ENCODE data around the gene ATG16L2.
A peak's percentile ranks its signal among the peaks of the same experiment; 100 is the strongest.
"Not testable (repeated sequence)": the region's sequence is repeated elsewhere in the genome, so short reads cannot be mapped to it uniquely, and the experiment has no call there.

Gene ATG16L2

DNA sequence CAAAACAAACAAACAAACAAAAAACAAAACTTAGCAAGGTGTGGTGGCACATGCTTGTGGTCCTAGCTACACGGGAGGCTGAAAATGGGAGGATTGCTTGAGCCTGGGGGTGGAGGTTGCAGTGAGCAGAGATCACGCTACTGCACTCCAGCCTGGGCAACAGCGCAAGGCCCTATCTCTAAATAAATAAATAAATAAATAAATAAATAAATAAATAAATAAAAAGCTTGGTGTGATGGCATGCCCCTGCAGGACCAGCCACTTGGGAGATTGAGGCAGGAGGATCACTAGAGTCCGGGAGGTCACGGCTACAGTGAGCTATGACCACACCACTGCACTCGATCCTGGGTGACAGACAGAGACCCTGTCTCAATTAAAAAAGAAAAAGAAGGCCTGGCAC is 11.4 kb upstream of the ATG16L2 start:
- no peak for DNase-seq (ENCODE audit: low spot score)

DNA sequence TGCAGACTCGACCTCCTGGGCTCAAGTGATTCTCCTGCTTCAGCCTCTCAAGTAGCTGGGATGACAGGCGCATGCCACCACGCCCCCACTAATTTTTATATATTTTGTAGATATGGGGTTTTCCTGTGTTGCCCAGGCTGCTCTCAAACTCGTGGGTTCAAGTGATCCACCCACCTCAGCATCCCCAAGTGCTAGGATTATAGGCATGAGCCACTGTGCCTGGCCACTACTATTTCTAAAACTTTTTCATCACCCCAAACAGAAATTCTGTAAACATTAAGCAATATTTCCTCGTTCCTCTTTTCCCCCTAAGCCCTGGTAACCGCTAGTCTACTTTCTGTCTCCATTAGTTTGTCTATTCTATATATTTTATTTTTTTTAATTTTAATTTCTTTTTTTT is 9.0 kb upstream of the ATG16L2 start:
- DNase-seq (ENCODE audit: low spot score): no peak

DNA sequence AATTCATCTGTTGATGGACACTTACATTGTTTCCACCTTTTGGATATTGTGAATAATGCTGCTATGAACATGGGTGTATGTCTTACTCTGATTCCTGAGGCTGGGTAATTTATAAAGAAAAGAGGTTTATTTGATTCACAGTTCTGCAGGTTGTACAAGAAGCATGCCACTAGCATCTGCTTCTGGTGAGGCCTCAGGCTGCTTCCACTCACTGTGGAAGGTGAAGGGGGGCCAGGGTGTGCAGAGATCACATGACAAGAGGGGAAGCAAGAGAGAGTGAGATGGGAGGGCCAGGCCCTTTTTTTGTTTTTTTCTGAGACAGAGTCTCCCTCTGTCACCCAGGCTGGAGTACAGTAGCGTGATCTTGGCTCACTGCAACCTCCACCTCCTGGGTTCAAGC is 7.8 kb upstream of the ATG16L2 start:
- not testable (repeated sequence) for DNase-seq (ENCODE audit: low spot score)

DNA sequence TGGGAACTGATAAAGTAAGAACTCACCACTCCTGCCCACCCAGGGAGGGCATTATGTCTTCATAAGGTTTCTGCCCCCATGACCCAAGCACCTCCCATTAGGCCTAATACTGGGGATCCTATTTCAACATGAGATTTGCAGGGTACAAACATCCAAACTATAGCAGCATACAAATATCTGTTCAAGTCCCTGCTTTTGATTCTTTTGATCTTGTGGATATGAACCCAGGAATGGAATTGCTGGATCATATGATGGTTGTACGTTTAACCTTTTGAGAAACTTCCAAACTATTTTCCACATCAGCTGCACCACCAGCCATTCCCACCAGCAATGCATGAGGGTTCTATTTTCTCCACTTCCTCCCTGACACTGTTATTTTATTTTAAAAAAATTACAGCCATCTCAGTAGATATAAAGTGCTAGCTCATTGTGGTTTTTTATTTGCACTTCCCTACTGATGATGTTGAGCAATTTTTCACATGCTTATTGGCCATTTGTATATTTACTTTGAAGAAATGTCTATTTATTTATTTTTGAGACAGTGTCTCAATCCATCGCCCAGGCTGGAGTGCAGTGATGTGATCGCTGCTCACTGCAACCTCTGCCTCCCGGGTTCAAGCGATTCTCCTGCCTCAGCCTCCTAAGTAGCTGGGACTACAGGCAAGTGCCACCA is 7.1 kb upstream of the ATG16L2 start:
- no peak for DNase-seq (ENCODE audit: low spot score)

DNA sequence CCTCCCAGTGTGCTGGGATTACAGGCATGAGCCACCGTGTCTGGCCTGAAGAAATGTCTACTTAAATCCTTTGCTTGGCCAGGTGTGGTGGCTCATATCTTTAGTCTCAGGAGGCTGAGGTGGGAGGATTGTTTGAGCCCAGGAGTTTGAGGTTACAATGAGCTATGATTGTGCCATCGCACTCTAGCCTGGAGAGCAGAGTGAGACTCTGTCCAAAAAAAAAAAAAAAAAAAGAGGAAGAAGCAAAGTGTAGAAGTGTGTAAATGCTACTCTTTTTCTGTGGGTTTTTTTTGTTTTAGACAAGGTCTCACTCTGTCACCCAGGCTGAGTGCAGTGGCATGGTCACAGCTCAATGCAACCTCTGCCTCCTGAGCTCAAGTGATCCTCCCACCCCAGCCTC is 6.4 kb upstream of the ATG16L2 start:
- no peak for DNase-seq (ENCODE audit: low spot score)

DNA sequence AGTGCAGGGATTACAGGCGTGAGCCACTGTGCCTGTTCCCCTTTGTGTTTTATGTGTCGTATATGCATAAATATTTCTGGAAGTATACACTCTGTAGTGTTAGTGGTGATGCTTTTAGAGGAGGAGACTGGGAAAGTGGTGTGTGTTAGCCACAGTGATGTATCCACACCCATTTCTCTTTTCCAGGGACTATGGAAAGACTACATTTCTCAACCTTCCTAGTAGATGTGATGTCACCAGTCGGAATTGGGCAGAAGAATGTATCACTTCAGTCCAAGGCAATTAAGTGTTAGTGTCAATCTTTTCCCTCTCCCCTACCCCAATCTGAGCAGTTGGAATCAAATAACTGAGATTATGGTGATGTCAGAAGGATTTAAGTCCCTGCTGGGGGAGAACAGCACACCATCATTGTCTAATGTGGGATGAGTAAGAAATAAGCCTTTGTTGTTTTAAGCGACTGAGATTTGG is 5.8 kb upstream of the ATG16L2 start:
- DNase-seq (ENCODE audit: low spot score): no peak

DNA sequence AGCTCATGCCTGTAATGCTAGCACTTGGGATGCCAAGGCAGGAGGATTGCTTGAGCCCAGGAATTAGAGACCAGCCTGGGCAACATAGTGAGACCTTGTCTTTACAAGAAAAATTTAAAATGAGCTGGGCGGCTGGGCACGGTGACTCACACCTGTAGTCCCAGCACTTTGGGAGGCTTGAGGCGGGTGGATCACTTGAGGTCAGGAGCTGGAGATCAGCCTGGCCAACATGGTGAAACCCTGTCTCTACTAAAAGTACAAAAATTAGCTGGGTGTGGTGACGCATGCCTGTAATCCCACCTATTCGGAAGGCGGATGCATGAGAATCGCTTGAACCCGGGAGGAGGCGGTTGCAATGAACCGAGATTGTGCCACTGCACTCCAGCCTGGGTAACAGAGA is 2.5 kb upstream of the ATG16L2 start:
- DNase-seq (ENCODE audit: low spot score): not testable (repeated sequence)

DNA sequence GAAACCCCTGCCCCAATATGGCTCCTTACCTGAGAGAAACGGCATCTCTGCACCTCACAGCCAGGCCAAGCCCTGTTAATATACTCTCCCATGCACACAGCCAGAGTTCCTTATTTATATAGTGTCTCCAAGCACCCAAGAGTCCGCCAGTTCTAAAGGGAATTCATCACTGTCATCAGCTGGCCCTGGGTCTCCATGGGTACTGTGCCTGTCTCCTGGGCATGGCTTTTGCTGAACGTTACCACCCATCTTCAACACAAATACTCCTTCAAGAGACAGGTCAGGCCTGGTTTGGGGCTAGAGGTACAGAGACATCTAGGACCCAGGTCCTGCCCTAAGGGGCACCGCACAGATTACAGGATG is 1.6 kb upstream of the ATG16L2 start:
- DNase-seq (ENCODE audit: low spot score): no peak

DNA sequence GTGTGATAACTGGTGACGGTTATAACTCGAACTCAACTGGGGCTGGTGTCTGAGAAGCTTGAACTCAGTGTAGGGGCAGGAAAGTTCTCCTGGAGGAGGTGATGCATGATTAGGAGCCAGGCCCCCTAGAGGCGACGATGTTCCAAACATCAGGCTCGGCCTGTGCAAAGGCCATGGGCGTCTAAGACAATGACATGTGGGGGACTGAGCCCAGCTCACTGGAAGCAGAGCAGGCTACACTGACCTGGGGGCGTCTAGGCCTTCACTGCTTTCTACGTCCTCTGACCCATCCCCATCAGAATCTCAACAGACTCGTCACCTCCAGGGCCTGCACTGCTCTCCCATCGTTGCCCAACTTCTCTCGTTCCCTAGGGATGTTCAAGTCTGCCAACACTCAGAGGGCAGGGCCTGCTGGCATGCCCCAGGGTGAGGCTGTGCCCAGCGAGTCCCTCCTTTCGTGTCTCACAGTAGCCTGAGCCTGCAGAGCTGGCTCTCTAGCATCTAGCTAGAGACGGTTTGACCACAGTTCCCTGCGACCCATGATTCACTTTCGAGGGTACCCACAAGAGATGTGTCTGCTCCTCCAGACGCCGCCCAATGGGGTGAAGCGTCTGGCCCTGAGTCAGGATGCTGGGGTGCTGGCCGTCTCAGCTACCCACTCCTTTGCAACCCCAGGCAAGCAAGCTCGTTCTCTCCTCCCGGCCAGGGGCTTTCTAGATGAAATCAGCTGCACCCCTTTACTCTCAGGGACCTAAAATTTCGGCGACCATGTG is 1.1 kb upstream of the ATG16L2 start:
- DNase-seq (ENCODE audit: low spot score): peak; percentile 71

DNA sequence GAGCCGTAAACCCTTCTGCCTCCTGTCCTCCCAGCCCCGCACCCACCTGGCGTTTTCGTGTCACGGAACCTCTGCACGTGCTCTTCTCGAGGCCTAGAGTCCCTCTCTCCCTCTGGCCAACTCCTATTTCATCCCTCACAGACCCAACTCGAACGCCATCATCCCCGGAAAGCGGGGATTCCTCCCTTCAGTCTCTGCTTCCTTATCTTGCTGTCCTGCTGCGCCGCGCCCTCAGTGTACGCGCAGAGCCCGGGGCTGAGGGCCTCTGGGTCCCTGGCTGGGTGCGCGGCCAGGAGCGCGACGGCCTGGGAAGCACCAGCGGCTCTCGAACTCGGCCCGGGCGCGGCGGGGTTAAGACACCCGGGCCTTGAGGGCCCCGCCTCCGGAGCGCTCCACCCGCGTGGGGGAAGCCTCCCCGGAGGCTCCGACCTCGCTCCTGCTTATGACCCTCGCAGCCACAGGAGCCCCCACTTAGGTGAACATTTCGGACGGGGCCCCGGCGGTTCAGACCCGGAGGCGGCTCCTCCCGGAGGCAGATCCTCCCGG is 398 bp upstream of the ATG16L2 start:
- DNase-seq (ENCODE audit: low spot score): no peak

DNA sequence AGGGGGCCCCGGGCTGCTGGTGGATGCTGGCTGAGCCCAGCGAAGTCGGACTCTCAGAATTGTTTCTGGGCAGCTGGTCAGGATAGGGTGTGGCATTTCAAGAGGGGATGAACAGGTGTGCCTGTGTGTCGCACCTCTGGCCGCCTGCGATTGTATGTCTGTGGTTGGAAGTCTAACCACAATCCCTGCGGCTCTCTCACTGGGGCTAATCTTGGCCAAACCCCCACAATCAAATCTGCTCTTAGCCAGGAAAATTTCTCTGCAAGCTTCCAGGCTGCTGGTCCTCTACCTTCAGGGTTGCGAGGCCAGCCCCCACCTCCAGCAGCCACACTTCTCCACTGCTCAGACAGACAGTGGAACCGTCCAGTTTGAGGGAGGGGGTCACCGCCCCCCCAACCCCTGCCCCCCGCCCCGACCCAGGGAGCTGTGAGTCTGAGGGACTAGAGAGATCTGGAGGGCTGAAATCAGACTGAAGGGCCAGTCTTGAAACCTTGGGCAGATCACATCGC is 953 bp downstream of the ATG16L2 start:
- DNase-seq (ENCODE audit: low spot score): no peak

DNA sequence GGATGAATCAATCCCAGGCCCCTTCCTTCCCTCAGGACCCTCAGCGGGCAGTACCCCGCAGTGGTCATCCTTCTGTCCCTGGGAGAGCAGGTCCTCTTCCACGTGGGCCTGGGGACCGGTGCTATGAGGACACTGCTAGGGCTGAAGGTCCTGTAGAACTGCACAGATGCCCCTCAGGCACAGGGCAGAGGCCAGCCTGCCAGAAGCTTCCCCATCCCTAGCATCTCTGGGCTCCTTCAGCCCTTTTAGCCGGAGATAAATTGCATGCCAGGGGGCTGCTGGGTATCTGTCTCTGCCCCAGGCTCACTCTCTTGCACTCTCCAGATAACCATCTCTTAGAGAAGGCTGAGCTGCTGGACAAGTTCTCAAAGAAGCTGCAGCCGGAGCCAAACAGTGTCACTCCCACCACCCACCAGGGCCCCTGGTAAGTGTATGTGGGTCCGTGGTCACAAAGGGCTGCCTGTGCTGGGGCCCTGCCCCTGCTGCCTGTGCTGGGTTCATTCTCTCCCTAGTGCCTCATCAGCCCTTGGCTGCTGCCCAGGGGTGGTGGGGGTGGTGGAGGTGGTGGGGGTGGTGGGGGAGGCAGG is 2.3 kb downstream of the ATG16L2 start:
- DNase-seq (ENCODE audit: low spot score): peak; percentile 46

DNA sequence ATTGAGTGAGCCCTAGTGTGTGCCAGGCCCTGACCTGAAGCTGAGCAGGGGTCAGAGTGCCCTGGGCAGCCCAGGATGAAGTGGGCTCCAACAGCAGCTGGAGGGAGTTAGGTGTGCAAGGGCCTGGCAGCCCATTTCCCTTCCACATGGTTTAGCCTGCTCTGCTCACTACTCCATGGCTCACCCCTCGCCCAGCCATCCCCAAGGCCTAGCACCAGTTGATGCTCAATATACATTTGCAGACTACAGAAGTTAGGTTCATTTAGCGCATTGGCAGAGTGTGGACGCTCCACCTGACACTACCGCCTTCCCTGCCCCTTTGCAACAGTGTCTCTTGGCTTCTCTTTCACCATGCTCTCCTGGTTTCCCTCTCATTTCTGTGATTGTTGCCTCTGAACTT is 3.8 kb downstream of the ATG16L2 start:
- DNase-seq (ENCODE audit: low spot score): no peak

DNA sequence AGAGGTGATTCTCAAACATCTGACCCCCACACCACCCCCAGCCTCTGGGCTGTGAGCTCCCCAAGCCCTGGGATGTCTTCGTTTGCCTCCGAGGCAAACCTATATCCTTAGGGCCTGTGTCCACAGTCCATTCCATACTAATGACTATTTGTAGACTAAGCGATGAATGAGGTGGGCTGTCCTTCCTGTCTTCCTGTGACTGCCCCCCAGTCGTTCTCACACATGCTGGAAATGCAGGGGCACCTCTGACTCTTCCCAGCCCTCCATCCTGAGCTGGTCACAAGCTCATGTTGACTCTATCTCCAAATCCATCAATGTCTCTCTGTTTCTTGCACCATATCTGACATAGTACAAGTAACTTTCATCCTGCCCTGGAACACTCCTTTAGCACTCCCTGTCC is 4.8 kb downstream of the ATG16L2 start:
- no peak for DNase-seq (ENCODE audit: low spot score)

DNA sequence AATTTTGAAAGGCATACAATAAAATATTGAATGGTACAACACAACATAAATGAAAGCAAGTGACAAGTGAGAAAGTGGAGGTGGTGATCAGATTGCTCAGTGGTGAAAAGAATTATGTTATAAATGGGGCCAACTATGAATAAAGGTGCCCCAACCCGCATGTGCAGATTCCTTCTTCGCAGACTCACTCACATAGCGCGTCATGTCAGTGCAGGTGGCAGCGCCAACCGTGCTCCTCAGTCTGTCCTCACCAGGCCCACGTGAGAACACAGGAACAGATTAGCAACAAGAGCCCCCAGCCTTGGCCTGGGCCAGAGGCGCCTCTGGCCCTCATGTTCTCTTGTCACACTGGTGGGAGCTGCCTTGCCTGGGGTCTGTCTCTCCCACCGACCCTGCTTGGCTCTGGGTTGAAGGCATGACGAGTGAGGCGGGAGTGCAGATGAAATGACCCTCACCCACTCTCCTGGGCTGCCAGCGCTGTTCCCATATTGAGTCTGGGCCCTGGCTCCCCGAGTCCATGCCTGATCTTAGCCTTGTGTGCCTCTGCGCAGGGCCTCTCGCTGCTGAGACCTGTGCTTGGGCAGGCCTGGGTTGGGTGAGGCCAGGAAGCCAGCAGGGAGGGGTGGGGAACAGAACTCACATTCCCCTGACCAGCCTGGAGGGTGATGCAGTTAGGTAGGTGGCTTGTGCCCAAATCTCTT is 6.4 kb downstream of the ATG16L2 start:
- DNase-seq (ENCODE audit: low spot score): no peak

DNA sequence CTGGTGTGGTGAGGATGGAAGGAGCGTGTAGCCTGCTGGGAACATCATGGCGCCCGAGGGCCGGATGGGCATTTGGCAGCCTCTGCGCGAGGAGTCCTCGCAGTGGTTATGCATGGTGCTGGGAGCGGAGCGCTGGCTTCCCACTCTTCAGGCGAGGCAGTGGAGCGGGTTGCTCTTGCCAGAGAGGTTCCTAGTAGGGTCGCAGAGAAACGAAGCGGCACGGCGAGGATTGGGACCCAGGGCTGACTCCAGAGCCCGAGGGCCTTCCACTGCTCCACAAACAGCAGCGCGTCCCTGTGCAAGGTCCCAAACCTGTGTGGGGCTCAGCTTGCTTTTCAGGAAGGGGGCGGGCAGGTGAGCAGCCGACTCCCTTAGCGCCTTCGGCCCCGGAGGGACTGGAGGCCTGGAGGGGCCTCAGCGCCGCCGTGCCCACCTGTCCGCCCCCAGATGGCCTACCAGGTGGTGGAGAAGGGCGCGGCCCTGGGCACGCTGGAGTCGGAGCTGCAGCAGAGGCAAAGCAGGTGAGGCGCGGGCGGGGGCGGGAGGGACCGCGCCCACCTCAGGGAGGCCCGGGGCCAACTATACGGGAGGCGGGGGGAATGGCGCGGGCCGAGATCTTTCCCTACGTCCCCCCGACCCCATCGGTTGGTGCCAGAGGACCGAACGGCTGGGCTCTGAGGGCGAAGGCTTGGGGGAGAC is 7.2 kb downstream of the ATG16L2 start:
- no peak for DNase-seq (ENCODE audit: low spot score)

DNA sequence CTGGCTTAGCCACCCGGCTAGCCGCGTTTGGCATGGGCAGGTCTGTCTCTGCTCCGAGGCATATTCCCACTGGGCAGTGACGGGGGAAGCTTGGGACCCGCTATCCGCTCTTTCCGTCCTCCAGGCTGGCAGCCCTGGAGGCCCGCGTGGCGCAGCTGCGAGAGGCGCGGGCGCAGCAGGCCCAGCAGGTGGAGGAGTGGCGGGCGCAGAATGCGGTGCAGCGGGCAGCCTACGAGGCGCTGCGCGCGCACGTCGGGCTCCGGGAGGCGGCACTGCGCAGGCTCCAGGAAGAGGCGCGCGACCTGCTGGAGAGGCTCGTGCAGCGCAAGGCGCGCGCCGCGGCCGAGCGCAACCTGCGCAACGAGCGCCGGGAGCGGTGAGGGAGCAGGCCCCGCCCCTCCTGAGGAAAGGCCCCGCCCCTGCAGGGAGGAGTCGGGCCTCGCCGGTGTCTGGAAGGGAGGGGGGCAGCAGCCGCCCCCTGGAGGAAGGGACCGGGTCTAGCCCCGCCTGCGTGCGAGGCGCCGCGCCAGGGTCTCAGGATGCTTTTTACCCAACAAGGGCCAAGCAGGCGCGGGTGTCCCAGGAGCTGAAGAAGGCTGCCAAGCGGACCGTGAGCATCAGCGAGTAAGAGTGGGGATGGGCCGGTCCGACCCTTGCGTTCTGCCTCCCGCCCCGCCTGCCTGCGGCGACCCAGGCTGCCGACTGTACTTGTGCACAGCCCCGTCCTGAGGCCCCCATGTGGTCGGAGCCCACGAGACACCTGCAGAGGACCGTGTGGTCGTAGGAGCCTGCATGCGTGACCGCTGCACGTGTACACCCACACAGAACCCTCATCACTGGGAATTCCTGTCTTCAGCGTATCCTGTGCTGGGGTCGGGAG is 7.9 kb downstream of the ATG16L2 start:
- peak; percentile 97 for DNase-seq (ENCODE audit: low spot score)

DNA sequence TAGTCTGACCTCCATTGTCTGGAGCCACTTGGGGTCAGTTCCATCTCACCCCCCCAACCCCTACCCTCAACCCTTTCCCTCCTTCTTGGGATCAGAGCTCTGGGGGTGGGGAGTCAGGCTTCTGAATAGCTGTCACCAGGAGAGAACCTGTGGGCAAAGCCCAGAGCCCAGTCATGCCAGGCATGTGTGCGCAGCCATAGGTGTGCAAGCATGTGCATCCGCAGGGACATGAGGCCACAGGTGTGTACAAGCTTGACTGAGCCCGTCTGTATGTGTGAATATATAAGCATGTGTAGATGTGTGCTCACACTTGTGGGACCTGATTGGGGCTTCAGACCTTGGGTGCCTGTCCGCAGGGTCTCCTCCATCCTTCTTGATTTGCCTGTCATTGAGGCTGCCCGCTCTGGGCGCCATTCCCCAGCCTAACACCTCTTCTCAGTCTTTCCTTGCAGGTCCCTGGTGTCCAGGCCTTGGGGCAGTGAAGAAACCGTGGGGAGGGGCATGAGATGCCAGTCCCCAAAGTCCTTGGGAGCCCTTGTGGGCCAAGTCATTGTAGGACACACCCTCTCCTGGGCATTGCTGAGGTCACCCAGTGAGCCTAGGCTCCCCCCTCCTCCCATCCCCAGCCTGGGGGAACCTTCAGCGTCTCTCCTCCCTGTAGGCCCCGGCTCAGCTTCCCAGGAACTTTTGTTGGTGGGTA is 9.0 kb downstream of the ATG16L2 start:
- peak; percentile 46 for DNase-seq (ENCODE audit: low spot score)

DNA sequence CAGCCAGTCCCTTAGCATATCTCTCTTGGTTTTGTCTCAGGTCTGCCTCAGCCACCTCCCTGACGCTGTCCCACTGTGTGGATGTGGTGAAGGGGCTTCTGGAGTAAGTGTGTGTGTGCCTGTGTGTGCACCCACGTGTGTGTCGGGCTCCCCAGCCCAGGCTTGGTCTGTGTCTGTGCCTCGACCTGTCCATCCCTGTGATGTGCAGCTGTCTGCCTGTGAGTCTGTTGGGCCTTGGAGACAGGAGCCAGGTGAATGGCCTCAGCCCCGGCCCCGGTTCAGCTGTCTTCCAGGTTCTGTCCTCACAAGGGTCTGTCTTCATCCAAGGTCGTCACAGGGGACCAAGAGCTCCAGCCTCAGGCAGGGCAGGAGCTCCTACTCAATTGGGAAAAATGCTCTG is 9.8 kb downstream of the ATG16L2 start:
- DNase-seq (ENCODE audit: low spot score): no peak
